Eye (tissue), 1 donor: ENCODE data around the gene CANT1.
"Not testable (repeated sequence)": the region's sequence is repeated elsewhere in the genome, so short reads cannot be mapped to it uniquely, and the experiment has no call there.

ENCODE experiments used
- DNase-seq: peaks from one replicate; pipeline ENCODE4 v3.0.0-alpha.2; 2015

Gene CANT1

GRCh38 chr17:78954684-78955083 lies 54.9 kb downstream of the CANT1 start:
- DNase-seq: no peak

GRCh38 chr17:78953356-78954350 lies 55.9 kb downstream of the CANT1 start:
- DNase-seq: peak; percentile 89

- DNase-seq: no peak
Measured at GRCh38 chr17:78952706-78953105, 56.9 kb downstream of the CANT1 start.

GRCh38 chr17:78951967-78952551 lies 57.5 kb downstream of the CANT1 start:
- DNase-seq: peak; percentile 69

GRCh38 chr17:78950870-78951269 lies 58.7 kb downstream of the CANT1 start:
- DNase-seq: no peak

- no peak for DNase-seq
Measured at GRCh38 chr17:78947235-78948149, 62.1 kb downstream of the CANT1 start.

- no peak for DNase-seq
Measured at GRCh38 chr17:78946631-78947030, 62.9 kb downstream of the CANT1 start.

- DNase-seq: no peak
Measured at GRCh38 chr17:78946131-78946530, 63.4 kb downstream of the CANT1 start.

GRCh38 chr17:78945455-78945854 lies 64.1 kb downstream of the CANT1 start:
- not testable (repeated sequence) for DNase-seq

- no peak for DNase-seq
Measured at GRCh38 chr17:78944956-78945355, 64.6 kb downstream of the CANT1 start.

- no peak for DNase-seq
Measured at GRCh38 chr17:78944026-78944425, 65.5 kb downstream of the CANT1 start.
